Hippocampal formation (tissue), 2 donors: ENCODE measurements around the gene METTL5.
"Not testable (repeated sequence)": the region's sequence is repeated elsewhere in the genome, so short reads cannot be mapped to it uniquely, and the experiment has no call there.

ENCODE experiments used
- DNase-seq, 2 donors: peaks; one replicate each; lab custom pipeline; 2025; lab: John Stamatoyannopoulos, UW

Gene METTL5

DNA sequence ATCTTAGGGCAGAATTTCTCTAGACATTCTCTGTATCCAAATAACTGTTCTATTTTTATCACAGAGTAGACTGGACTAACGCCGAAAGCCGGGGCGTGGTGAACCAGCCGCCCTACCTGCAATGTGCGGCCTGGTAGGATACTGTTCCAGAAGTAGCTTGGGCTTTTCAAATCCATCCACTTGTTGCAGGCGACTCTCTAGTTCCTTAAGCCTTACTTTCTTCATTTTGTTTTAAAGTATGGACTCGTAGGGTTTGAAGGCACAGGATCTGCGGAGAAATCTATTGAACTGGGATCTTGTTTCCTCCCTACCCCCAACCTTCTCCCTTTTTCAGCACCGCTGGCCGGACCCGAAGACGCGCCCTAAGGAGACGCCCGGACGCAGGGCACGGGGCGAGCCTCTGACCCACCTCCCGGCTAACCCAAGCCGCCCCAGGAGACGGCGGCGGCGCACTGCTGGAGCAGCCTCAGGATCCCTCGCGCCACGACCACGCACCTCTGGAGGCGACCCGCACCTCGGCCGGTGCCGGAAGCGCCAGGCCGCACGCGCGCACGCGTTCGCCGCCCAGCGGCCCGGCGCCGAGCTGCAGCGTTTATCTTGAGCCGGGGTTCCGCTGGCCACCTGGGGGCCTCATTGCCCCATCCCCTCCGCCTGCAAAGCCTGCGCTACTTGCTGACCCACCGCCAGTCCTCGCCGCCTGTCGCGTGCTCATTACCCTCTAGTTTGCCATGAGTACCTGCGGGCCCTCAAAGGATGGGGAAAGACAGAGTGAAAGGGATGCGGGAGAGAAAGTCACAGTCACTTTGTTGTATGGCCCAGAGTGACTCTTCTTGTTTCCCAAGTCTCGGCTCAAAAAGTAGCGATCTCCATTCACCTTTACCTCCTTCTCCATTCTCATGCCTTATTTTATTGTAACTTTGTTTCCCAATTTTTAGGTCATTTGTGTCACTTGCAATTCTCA is at the start of gene METTL5:
Gene METTL5 (minus strand): TSS at position 533 of the 961 bp plus-strand sequence. CDS start 308 bp downstream, at position 225.
- DNase-seq, result peak; percentile 75 to 84

DNA sequence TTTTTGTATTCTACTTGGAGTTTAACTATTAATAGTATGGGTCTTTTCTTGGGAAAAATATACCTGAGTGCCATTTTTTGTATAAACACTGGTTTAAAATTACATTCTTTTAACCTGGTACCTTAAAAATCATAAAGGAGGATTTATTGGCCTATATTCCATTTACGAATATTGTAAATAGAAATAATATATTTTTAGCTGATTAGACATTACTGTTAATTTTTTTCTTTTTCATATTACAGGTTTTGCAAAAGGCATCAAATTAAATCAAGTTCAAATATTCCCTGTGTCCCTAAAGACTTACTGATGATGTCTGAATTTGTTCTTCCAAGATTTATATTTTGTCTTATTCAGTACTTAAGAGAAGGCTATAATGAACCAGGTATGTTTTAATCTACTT is 47.3 kb upstream of the METTL5 start:
- no peak for DNase-seq

DNA sequence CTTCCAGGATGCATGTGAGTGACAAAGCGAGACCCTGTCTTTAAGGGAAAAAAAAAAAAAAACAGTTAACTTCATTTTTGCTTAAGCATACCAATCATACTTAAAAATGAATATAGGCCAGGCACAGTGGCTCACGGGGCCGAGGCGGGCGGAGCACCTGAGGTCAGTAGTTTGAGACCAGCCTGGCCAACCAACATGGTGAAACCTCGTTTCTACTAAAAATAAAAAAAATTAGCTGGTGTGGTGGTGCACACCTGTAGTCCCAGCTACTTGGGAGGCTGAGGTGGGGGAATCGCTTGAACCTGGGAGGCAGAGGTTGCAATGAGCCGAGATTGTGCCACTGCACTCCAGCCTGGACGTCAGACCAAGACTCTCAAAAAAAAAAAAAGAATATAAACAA is 46.7 kb upstream of the METTL5 start:
- DNase-seq, result not testable (repeated sequence)

DNA sequence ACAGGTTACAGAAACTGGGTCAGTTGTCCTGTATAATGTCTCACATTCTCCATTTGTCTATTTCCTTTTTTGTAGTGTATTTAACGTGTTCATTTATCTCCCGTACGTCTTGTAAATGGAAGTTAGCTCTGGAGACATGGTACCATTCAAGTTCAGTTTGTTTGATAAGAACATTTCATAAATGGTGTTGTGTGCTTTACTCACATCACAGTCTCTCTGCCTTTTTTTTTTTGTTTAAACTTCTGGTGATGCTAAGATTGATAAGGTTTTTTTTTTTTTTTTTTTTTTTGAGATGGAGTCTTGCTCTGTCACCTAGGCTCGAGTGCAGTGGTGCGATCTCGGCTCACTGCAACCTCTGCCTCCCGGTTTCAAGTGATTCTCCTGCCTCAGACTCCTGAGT is 44.2 kb upstream of the METTL5 start:
- no peak for DNase-seq

DNA sequence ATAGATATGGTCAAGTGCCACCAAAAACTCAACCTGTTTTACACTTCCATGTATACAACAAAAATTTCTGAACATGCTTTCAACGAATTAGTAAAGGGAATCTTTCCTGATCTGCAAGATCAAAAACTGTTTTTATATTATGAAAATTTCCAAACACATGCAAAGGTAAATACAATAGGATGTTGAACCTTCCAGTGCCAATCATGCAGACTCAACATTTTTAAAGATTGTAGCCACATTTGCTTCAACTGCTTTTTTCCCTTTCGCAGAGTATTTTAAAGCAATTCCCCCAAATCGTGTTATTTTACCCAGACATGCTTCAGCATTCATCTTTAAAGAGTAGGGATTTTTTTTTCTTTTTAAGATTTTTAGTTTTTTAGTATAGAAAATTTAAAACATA is 42.9 kb upstream of the METTL5 start:
- DNase-seq, result no peak

DNA sequence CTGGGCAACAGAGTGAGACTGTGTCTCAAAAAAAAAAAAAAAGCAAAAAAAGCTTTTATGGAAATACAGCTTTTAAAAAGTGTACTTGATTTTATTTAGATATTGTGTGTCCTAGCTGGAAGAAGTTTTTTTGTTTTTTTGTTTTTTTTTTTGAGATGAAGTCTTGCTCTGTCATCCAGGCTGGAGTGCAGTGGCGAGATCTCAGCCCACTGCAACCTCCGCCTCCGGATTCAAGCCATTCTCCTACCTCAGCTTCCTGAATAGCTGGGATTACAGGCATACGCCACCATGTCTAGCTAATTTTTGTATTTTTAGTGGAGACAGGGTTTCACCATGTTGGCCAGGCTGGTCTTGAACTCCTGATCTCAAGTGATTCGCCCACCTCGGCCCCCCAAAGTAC is 41.5 kb upstream of the METTL5 start:
- not testable (repeated sequence) for DNase-seq

DNA sequence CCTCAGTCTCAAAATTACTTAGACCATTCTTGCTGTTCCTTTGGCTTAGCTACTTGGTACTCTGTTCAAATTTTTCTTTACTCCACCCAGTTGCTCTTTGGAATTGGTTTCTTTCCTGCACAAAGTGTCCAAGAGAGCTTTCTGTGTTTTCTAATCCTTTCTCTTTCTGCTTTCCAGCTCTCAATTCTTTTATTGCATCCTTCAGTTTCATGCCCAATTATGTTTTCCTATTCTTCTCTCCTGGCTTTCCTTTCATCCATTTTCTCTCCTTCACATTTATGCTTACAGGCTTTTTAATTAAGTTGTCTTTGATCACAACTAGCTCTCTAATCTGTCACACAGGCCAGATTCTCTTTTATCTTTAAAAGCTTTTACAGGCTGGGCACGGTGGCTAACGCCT is 40.8 kb upstream of the METTL5 start:
- no peak for DNase-seq

DNA sequence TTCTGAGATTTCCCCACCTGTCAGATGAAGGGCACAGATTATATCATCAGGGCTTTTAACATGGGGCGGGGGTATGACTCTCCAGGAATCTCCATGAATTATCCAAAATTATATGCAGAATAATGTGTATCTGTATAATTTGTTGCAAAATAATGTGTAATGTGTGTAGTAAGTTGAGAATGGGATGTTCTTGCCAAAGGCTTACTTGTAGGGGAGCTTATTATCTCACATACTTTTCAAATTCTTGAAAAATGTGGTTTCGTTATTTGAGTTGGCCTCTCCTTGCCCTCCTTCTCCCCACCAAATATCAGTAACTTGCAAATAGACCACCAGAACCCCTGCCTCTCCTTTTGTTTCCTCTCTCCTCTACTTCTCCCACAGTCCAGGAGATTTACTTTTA is 38.1 kb upstream of the METTL5 start:
- DNase-seq, result no peak

DNA sequence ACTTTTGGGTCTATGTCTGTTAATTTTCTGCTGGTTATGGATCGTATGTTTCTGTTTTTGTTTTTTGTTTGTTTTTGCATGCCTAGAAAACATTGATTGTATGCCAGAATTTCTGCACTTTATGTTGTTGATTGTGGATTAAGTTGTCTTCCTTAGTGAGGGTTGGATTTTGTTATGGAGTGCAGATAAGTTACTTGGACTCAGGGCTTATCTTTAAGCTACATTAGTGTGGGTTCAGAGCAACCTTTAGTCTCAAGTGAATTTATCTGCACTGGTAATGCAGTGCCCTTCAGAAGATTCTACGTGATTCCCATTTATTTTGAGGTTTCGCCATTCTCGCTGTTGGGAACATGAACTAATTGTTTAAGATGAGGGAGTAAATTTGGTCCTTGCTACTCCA is 35.4 kb upstream of the METTL5 start:
- DNase-seq, result no peak

DNA sequence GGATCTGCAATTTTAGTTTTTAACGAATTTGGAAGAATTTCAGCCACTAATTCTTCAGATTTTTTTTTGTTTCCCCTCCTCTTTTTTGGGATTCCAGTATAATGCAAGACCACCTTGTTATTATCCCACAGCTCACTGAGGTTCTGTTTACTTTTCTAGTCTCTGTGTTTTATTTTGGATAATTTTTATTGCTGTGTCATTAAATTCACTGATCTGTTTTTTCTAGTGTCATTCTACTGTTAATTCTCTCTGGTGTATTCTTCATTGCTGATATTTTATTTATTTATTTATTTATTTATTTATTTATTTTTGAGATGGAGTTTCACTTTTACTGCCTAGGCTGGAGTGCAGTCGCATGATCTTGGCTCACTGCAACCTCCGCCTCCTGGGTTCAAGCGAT is 34.7 kb upstream of the METTL5 start:
- DNase-seq, result no peak

DNA sequence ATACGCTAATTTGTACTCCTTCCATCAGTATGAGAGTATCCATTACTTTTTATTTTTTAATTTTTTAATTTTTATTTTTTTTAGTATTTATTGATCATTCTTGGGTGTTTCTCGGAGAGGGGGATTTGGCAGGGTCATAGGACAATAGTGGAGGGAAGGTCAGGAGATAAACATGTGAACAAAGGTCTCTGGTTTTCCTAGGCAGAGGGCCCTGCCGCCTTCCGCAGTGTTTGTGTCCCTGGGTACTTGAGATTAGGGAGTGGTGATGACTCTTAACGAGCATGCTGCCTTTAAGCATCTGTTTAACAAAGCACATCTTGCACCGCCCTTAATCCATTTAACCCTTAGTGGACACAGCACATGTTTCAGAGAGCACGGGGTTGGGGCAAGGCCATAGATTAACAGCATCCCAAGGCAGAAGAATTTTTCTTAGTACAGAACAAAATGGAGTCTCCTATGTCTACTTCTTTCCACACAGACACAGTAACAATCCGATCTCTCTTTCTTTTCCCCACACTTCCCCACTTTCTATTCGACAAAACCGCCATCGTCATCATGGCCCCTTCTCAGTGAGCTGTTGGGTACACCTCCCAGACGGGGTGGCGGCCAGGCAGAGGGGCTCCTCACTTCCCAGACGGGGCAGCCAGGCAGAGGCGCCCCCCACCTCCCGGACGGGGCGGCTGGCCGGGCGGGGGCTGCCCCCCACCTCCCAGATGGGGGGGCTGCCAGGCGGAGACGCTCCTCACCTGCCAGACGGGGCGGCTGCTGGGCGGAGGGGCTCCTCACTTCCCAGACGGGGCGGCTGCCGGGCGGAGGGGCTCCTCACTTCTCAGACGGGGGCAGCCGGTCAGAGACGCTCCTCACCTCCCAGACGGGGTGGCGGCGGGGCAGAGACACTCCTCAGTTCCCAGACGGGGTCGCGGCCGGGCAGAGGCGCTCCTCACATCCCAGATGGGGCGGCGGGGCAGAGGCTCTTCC is 30.9 kb upstream of the METTL5 start:
- not testable (repeated sequence) for DNase-seq

DNA sequence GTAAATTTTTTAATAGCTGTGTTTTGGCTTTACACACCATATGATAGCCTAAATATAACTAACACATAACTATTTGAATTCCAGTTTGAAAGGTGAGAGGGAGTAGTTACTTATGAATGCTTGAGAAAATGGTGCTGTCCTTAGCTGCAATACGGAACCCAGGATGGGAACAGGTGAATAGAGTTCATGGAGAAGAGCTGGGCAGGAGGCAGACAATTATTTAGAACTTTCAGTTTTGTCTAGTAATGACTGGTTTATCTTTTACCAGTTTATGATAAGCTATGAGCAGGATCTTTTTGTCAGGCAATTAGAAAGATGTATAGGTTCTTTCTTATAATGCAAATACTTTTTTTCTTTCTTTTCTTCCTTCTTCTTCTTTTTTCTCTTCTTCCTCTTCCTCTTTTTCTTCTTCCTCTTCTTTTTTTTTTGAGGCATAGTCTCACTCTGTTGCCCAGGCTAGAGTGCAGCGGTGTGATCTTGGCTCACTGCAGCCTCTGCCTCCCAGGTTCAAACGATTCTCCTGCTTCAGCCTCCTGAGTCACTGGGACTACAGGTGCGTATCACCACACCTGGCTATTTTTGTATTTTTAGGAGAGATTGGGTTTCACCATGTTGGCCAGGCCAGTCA is 28.4 kb upstream of the METTL5 start:
- DNase-seq, result no peak

DNA sequence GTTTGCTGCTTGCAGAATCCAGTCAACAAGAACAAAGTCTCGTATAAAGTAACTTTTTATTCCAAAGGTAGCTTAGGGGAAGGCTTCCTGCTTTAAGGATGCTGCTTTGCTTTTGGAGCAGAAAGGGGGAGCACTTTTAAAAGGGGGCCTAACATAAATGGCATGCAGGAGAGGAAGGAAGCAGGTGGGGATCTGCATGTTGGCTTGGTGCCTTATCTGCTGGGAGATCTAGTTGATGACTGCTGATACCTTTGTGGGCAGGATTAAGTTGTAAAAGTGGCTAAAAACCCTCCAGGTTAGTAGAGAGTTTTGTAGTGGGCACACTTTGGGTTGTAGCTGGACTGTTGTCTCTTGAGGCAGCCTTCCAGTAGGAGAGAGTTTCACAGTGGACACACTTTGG is 25.0 kb upstream of the METTL5 start:
- no peak for DNase-seq

DNA sequence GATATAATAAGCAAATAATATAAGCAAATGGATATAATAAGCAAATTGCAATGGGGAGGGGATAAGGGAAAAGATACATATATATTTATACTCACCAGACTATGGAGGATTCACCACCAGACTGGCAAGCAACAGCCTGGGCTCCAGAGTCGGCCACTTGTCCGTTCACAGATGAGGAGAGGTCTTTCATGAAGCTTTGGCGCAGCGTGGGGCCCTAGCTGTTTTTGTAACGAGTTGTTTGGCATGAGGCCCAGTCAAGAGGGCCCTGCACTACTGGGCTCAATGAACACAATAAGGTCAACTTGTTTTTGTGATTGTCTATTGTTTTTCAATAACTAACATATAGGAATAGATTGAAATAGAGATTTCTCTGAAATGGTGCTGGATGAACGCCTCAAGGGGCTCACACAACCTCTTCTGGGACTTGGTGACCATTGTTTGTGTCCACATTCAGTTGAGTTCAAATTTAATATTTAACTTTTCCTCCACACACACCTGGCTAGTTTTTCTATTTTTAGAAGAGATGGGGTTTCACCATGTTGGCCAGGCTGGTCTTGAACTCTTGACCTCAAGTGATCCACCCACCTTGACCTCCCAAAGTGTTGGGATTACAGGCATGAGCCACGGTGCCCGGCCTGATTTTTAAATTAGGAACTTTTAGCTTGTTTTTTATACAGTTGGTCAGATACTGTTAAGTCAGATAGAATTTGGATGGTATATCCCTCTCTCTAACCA is 24.4 kb upstream of the METTL5 start:
- peak; percentile 20 to 33 for DNase-seq

DNA sequence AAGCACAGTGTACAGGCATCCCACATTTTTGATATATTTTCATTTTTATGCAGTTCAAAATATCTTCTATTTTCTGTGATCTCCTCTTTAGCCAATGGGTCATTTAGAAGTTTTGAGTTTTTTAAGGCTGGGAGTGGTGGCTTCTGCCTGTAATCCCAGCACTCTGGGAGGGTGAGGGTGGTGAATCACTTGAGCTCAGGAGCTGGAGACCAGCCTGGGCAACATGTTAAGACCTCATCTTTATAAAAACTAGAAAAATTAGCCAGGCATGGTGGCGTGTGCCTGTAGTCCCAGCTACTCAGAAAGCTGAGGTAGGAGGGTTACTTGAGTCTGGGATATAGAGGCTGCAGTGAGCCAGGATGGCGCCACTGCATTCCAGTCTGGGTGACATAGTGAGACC is 20.3 kb upstream of the METTL5 start:
- no peak for DNase-seq

DNA sequence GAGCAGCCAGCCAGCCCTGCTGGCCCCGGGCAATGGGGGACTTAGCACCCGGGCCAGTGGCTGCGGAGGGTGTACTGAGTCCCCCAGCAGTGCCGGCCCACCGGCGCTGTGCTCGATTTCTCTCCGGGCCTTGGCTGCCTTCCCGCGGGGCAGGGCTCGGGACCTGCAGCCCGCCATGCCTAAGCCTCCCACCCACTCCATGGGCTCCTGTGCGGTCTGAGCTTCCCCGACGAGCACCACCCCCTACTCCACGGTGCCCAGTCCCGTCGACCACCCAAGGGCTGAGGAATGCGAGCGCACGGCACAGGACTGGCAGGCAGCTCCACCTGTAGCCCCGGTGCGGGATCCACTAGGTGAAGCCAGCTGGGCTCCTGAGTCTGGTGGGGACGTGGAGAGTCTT is 16.9 kb upstream of the METTL5 start:
- not testable (repeated sequence) for DNase-seq

DNA sequence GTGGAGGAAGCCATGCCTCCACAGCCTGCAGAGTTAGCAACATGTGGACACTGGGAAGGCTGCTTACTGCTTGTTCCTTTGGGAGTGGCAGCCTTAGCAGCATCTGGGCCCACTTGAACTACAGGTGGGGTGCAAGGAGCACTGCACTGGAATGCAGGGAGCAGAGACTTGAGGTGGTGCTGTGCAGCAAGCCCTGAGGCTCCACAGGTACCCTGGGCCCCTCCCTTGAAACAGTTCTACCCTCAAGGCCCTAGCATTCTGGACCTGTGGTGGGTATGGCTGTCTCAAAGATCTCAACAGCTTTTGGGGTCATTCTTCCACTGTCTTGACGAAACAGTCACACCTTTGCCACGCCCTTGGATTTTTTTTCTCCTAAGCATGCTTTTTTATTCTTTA is 16.0 kb upstream of the METTL5 start:
- no peak for DNase-seq

DNA sequence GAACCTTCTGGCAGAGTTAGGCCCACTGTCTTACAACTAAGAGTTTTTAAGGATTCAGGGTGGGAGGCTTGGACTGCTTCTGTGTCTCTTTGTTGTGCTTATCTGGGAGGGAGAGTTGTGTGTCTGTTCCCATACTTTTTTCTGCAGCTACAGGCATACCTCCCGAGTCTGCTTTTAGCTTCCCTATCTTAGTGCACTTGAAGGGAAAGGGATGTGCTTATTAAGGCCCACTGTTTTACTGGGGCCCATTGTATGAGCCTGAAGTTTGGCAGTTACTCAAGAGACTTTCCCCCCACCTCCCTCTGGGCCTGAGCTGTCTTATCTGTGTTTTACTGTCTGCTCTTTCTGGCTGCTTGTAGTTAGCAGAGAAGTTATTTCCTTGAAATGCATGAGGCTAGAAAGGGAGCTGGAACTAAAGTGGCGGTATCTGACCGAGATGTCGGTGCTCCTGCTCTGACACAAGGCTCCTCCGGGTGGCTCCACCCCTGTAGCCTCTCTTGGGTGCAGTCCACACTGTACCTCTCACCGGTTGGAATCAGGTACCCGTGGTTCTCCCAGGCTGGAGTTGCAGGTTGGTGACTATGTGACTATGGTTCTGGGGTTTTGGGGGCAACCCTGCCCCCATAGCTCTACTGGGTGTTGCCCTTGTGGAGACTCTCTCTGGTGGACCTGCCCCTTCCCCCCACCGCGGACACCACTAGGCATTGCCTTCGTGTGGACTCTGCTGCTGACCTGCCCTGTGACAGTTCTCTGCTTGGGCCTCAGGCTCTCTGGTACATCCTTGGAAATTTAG is 15.4 kb upstream of the METTL5 start:
- no peak for DNase-seq

DNA sequence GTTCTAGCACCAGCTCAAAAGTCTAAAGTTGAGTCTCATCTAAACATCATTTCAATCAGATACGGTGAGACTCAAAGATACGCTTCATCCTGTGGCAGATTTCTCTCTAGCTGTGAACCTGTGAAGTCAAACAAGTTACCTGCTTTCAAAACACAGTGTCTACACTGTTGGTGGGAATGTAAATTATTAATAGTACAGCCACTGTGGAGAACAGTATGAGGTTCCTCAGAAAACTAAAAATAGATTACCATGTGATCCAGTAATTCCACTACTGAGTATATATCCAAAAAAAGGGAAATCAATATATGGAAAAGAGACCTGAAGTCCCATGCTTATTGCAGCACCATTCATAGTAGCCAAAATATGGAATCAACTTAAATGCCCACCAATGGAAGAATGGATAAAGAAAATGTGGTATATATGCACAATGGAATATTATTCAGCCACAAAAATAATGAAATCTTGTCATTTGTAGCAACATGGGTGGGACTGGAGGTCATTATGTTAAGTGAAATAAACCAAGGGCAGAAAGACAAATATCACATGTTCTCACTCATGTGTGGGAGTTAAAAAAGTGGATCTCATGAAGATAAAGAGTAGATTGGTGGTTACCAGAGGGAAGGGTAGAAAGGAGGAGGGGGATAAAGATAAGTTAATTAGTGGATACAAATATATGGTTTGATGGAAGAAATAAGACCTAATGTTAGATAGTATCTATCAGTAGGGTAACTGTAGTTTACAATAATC is 14.2 kb upstream of the METTL5 start:
- no peak for DNase-seq

DNA sequence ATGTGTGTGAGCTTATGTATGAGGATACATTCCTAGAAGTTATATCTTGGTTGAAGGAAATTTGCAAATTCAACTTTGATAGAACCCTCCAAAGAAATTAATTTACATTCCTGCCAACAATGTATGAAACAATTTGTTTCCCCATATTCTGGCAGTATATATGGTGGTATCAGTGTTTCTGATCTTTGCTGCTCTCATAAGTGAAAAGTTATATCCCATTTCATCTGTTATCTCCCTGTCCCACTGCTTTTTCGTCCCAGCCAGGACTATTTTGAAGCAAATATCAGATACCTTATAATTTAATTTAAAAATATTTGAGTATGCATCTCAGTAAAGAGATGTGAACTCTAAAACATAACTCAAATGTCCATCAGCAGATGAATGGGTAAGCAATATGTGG is 9.7 kb upstream of the METTL5 start:
- DNase-seq, result no peak
